ENCODE data around the gene ARID3A.

Gene ARID3A

DNA sequence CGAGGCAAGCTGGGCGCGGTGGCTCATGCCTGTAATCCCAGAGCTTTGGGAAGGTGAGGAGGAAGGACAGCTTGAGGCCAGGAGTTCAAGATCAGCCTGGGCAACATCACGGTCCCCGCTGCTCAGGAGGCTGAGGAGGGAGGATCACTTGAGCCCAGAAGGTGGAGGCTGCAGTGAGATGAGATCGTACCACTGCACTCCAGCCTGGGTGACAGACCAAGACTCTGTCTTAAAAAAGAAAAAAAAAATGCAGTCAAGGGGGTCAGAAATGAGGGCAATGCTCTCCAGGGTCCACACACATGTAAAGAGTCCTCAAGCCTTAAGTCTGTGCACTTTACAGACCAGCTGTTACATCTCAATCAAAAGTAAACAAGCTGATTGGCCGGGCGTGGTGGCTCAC is 21.3 kb upstream of the ARID3A start:
- Histone ChIP-seq H3K9me3 (no peaks in the 10 kb centered on the region), H3K4me3 (no peak overlapping the region), H3K4me1 (peaks cover 0 to 9% (median 4%) of the 10 kb centered on the region in 4 donors), H3K27me3 (no peaks in the 10 kb centered on the region), H3K36me3 (peaks cover 0 to 21% (median 15%) of the 10 kb centered on the region in 3 donors), H3K27ac (no peak overlapping the region)
- no peak for DNase-seq
- TF ChIP-seq, protein P1, sequence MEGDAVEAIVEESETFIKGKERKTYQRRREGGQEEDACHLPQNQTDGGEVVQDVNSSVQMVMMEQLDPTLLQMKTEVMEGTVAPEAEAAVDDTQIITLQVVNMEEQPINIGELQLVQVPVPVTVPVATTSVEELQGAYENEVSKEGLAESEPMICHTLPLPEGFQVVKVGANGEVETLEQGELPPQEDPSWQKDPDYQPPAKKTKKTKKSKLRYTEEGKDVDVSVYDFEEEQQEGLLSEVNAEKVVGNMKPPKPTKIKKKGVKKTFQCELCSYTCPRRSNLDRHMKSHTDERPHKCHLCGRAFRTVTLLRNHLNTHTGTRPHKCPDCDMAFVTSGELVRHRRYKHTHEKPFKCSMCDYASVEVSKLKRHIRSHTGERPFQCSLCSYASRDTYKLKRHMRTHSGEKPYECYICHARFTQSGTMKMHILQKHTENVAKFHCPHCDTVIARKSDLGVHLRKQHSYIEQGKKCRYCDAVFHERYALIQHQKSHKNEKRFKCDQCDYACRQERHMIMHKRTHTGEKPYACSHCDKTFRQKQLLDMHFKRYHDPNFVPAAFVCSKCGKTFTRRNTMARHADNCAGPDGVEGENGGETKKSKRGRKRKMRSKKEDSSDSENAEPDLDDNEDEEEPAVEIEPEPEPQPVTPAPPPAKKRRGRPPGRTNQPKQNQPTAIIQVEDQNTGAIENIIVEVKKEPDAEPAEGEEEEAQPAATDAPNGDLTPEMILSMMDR (IDR thresholded peaks at IDR 0.05) = no peak
- intact Hi-C loops (cut with DNase I; ENCODE audit: low total_unique reads) = no loop called here

DNA sequence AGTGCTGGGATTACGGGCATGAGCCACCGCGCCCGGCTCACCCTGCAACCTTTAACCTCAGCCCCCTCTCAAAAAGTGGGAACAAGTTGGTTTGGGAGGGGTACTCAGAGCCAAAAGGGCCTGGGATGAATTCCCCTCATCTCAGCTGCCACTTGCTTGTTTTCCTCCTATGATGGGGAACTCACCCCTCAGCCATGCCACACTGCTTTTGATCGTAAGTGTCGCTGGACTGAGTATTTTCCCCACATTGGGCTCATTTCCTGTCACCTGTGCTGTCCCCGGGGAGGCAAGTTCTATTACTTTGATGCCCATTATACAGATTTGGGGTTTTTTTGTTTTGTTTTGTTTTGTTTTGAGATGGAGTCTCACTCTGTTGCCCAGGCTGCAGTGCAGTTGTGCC is 19.4 kb upstream of the ARID3A start:
- DNase-seq = no peak
- H3K4me3 ChIP-seq = no peak overlapping the region
- intact Hi-C loops (cut with DNase I; ENCODE audit: low total_unique reads) = no loop called here
- TF ChIP-seq, protein P1 (IDR thresholded peaks at IDR 0.05) = no peak
- H3K27me3 ChIP-seq = no peaks in the 10 kb centered on the region
- no peak overlapping the region for H3K27ac ChIP-seq
- H3K36me3 ChIP-seq = peaks cover 0 to 6% (median 5%) of the 10 kb centered on the region in 3 donors
- peaks cover 0 to 11% (median 4%) of the 10 kb centered on the region in 4 donors for H3K4me1 ChIP-seq
- H3K9me3 ChIP-seq = no peaks in the 10 kb centered on the region

DNA sequence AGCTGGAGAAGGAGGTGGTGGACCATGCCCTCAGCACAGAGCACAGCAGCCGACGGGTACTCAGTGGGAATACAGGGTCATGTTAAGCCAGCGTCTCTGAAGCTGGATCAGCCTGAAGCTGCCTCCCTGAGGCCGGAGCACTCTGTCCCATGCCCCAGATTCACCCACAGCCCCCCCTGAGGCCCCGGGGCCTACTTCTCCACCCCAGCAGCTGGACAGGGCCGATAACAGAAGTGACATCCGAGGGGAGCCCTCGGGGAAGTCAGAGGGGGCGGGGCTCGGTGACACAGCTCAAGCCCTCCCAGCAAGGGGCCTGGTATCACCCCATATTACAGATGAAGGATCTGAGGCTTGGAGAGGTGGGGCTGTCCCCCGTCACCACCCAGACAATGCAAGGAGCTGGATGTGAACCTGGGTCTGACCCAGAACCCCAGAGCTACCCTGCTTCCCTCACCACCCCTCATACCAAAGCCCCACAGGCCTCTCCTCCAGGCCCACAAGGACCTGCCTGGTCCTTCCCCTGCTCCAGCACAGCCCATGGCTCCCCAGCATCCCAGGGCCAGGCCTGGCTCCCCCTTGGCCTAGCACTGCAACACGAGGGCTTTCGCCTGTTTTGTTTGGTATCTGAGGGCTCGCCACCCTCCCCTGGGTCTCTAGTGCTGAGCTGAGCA is 18.5 kb upstream of the ARID3A start:
- TF ChIP-seq, protein P1 (IDR thresholded peaks at IDR 0.05) = no peak
- H3K4me1 ChIP-seq = peaks cover 0 to 15% (median 7%) of the 10 kb centered on the region in 4 donors
- no peaks in the 10 kb centered on the region for H3K9me3 ChIP-seq
- DNase-seq = no peak
- no peaks in the 10 kb centered on the region for H3K27me3 ChIP-seq
- H3K36me3 ChIP-seq = no peaks in the 10 kb centered on the region
- H3K4me3 ChIP-seq = no peak overlapping the region
- intact Hi-C loops (cut with DNase I; ENCODE audit: low total_unique reads) = no loop called here
- no peak overlapping the region for H3K27ac ChIP-seq

DNA sequence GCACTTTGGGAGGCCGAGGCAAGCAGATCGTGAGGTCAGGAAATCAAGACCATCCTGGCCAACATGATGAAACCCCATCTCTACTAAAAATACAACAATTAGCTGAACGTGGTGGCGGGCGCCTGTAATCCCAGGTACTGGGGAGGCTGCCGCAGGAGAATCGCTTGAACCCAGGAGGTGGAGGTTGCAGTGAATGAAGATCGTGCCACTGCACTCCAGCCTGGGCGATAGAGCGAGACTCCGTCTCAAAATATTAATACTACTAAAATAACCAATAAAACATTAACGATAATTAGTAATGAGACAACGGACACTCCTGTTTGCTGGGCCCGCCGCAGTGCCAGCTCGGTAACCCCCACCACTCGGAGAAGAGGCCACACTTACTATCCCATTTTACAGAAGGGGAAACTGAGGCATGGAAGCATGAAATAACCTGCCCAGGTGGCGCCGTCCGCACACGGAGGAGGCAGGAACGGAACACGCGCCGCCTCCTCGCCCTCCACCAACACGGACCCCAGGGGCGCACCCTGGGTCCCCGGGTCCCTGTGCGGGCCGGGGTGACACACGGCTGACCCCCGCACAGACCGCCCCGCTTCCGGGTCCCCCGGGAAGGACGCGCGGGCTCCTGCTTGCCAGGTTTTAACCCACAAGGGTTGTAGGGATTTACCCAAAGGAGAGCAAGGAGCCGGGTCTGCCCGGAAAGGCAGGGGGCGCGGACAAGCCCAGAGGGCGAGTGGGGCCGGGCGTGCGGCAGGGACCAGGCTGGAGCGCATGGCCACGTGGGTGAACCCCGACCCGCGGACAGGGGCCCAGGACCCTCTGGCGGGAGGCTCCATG is 14.4 kb upstream of the ARID3A start:
- Histone ChIP-seq H3K4me1 (peaks cover 0 to 23% (median 11%) of the 10 kb centered on the region in 4 donors), H3K9me3 (no peaks in the 10 kb centered on the region), H3K4me3 (peak overlapping the region in 1 of 2 donors; percentile 98), H3K27ac (no peak overlapping the region), H3K27me3 (peaks cover 0 to 1% of the 10 kb centered on the region in 2 donors), H3K36me3 (no peaks in the 10 kb centered on the region)
- DNase-seq = no peak
- intact Hi-C loops (cut with DNase I; ENCODE audit: low total_unique reads) = loop anchor here (5.0 kb wide), 1 partner anchor 249 kb away; the partner anchor contains the start of gene RNF126
- TF ChIP-seq, protein P1 (IDR thresholded peaks at IDR 0.05) = no peak

DNA sequence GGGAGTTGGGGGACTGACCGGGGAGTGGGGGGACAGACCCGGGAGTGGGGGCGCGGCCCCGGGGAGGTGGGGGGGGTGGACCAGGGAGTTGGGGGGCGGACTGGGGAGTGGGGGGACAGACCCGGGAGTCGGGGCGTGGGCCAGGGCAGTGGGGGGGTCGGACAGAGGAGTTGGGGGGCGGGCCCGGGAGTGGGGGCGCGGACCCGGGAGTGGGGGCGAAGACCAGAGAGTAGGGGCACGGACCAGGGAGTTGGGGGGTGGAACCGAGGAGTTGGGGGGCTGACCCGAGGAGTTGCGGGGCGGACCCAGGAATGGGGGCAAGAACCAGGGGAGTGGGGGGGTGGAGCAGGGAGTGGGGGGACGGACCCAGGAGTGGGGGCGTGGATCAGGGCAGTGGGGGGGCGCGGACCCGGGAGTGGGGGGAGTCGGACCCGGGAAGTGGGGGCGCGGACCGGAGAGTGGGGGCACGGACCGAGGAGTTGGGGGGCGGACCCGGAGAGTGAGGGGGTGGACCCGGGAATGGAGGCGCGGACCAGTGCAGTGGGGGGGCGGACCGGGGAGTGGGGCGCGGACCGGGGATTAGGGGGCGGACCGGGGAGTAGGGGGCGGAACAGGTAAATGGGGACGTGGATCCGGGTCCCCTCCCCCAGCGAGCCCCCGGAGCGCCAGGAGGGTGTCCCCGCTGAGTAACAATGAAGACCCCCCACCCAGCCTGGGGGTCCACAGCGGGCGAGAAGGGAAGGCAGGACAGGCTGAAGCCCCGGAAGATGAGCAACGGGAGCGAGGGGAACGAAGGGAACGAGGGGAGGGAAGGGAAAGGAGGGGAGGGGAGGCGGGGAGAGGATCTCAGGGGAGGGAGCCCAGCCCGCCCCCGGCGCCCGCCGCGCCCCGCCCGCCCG is 13.4 kb upstream of the ARID3A start:
- TF ChIP-seq, protein P1 (IDR thresholded peaks at IDR 0.05) = no peak
- Histone ChIP-seq H3K4me1 (peaks cover 0 to 31% (median 18%) of the 10 kb centered on the region in 4 donors), H3K4me3 (peak overlapping the region; percentile 86 to 98), H3K27ac (peak overlapping the region; percentile 92 to 93), H3K9me3 (no peaks in the 10 kb centered on the region), H3K27me3 (peaks cover 0 to 12% of the 10 kb centered on the region in 2 donors), H3K36me3 (no peaks in the 10 kb centered on the region)
- intact Hi-C loops (cut with DNase I; ENCODE audit: low total_unique reads) = loop anchor here (5.0 kb wide), 1 partner anchor 250 kb away; the partner anchor contains the start of gene RNF126
- no peak for DNase-seq
